ENCODE data around the gene CNTN4. TPM values are rescaled to one million over a fixed set of nuclear protein-coding genes. Genes with fewer than 3 reads are reported as not detected.

CNTN4 gene
- total RNA-seq, 1 donor from 2014 or later = 40.0 TPM

- no peak for DNase-seq (ENCODE audit: low spot score)
Observed at GRCh38 chr3:3027976-3028567, 929.4 kb downstream of the CNTN4 start.

GRCh38 chr3:3031326-3031725 lies 932.7 kb downstream of the CNTN4 start:
- DNase-seq (ENCODE audit: low spot score) = peak; percentile 59

GRCh38 chr3:3037156-3037555 lies 938.5 kb downstream of the CNTN4 start:
- DNase-seq (ENCODE audit: low spot score) = no peak

- DNase-seq (ENCODE audit: low spot score) = no peak
Observed at GRCh38 chr3:3038201-3038991, 939.7 kb downstream of the CNTN4 start.

GRCh38 chr3:3053974-3054373 lies 955.3 kb downstream of the CNTN4 start:
- DNase-seq (ENCODE audit: low spot score) = peak; percentile 76

GRCh38 chr3:3059645-3060044 lies 961.0 kb downstream of the CNTN4 start:
- DNase-seq (ENCODE audit: low spot score) = no peak

GRCh38 chr3:3064297-3064696 lies 965.6 kb downstream of the CNTN4 start:
- no peak for DNase-seq (ENCODE audit: low spot score)

- no peak for DNase-seq (ENCODE audit: low spot score)
Observed at GRCh38 chr3:3065876-3066275, 967.2 kb downstream of the CNTN4 start.

GRCh38 chr3:3066378-3066777 lies 967.7 kb downstream of the CNTN4 start:
- no peak for DNase-seq (ENCODE audit: low spot score)

- no peak for DNase-seq (ENCODE audit: low spot score)
Observed at GRCh38 chr3:3066910-3067309, 968.2 kb downstream of the CNTN4 start.

GRCh38 chr3:3068358-3068881 lies 969.8 kb downstream of the CNTN4 start:
- DNase-seq (ENCODE audit: low spot score) = no peak

- DNase-seq (ENCODE audit: low spot score) = no peak
Observed at GRCh38 chr3:3069723-3070122, 971.1 kb downstream of the CNTN4 start.

- peak; percentile 18 for DNase-seq (ENCODE audit: low spot score)
Observed at GRCh38 chr3:3071136-3071535, 972.5 kb downstream of the CNTN4 start.

- DNase-seq (ENCODE audit: low spot score) = no peak
Observed at GRCh38 chr3:3074551-3075257, 976.0 kb downstream of the CNTN4 start.

GRCh38 chr3:3080309-3080708 lies 981.6 kb downstream of the CNTN4 start:
- DNase-seq (ENCODE audit: low spot score) = no peak

- no peak for DNase-seq (ENCODE audit: low spot score)
Observed at GRCh38 chr3:3081381-3082233, 982.9 kb downstream of the CNTN4 start.

- no peak for DNase-seq (ENCODE audit: low spot score)
Observed at GRCh38 chr3:3082234-3082924, 983.7 kb downstream of the CNTN4 start.

GRCh38 chr3:3084890-3085289 lies 986.2 kb downstream of the CNTN4 start:
- no peak for DNase-seq (ENCODE audit: low spot score)

GRCh38 chr3:3085782-3086181 lies 987.1 kb downstream of the CNTN4 start:
- no peak for DNase-seq (ENCODE audit: low spot score)

- DNase-seq (ENCODE audit: low spot score) = no peak
Observed at GRCh38 chr3:3086239-3086638, 987.6 kb downstream of the CNTN4 start.

GRCh38 chr3:3087279-3087678 lies 988.6 kb downstream of the CNTN4 start:
- DNase-seq (ENCODE audit: low spot score) = no peak

Measured in umbilical cord (tissue), 2 donors.